Mesenteric fat pad (tissue), 1 donor: ENCODE measurements around the gene CDC14B. TPM values are rescaled to one million over a fixed set of nuclear protein-coding genes. Genes with fewer than 3 reads are reported as not detected.
"Not testable (repeated sequence)": the region's sequence is repeated elsewhere in the genome, so short reads cannot be mapped to it uniquely, and the experiment has no call there.

Experiments used
- DNase-seq: peaks from one replicate; pipeline ENCODE4 v3.0.0-alpha.2; 2020; ENCODE audit warnings: low spot score
- long read RNA-seq: library from polyadenylated mRNA; unstranded; transcript quantifications from one replicate; pipeline ENCODE4 v2.0.0, GENCODE V29; 2020
- total RNA-seq: library from RNA; stranded (reverse); fragmentation: NEBNext Ultra II Directional; extraction: Animal tissue kit (Norgen Biotek cat#: 25700); gene quantifications from one replicate; pipeline ENCODE4 v1.2.1, GENCODE V29; 2021
- donor health status: DM: yes; HTN: yes; CAD: no.

The CDC14B gene
- total RNA-seq, result 37.4 TPM
- long read RNA-seq, partial matches to known transcripts, result 9 of 40 reads
- long read RNA-seq, other reads (novel, unspliced or antisense), result 29 of 40 reads

- peak; percentile 92 for DNase-seq
These were observed at the start of gene CDC14B for GRCh38 chr9:96619491-96620180. CDC14B (minus strand) TSS chr9:96619843; CDS start chr9:96619378, 465 bp downstream.

GRCh38 chr9:96668868-96669534, 49.4 kb upstream of the CDC14B start:
- no peak for DNase-seq

- peak; percentile 53 for DNase-seq
These were observed 47.7 kb upstream of the CDC14B start for GRCh38 chr9:96667363-96667728.

- DNase-seq, result not testable (repeated sequence)
These were observed 47.2 kb upstream of the CDC14B start for GRCh38 chr9:96666653-96667362.

- DNase-seq, result peak; percentile 57
These were observed 46.1 kb upstream of the CDC14B start for GRCh38 chr9:96665789-96666188.

- DNase-seq, result no peak
These were observed 44.0 kb upstream of the CDC14B start for GRCh38 chr9:96663506-96664120.

- no peak for DNase-seq
These were observed 42.1 kb upstream of the CDC14B start for GRCh38 chr9:96661711-96662110.

- no peak for DNase-seq
These were observed 41.1 kb upstream of the CDC14B start for GRCh38 chr9:96660692-96661248.

- peak; percentile 96 for DNase-seq
These were observed 35.7 kb upstream of the CDC14B start, which contains the start of gene PRXL2C for GRCh38 chr9:96655198-96655851. PRXL2C (minus strand) TSS chr9:96655317; CDS start chr9:96655281, 36 bp downstream.

- DNase-seq, result peak; percentile 95
These were observed 35.0 kb upstream of the CDC14B start for GRCh38 chr9:96654450-96655197.

GRCh38 chr9:96651626-96652025, 32.0 kb upstream of the CDC14B start:
- no peak for DNase-seq

GRCh38 chr9:96649620-96650324, 30.1 kb upstream of the CDC14B start:
- DNase-seq, result no peak

- DNase-seq, result no peak
These were observed 26.7 kb upstream of the CDC14B start for GRCh38 chr9:96646081-96646991.

GRCh38 chr9:96644137-96644536, 24.5 kb upstream of the CDC14B start:
- no peak for DNase-seq

- no peak for DNase-seq
These were observed 21.9 kb upstream of the CDC14B start for GRCh38 chr9:96641514-96641913.

GRCh38 chr9:96638606-96639364, 19.1 kb upstream of the CDC14B start:
- no peak for DNase-seq

- DNase-seq, result no peak
These were observed 16.7 kb upstream of the CDC14B start for GRCh38 chr9:96636368-96636767.
